T-helper 17 cell (primary cell): ENCODE measurements around the gene MCTP1. TPM values are rescaled to one million over a fixed set of nuclear protein-coding genes. Genes with fewer than 3 reads are reported as not detected.
"Not testable (repeated sequence)": the region's sequence is repeated elsewhere in the genome, so short reads cannot be mapped to it uniquely, and the experiment has no call there.

Experiments
- ATAC-seq: fragments of 150-1000 bp; cut with Tn5 transposase; 2 replicates; pipeline ENCODE4 v1.10.0; 2021; ENCODE audit warnings: mild to moderate bottlenecking, moderate library complexity
- DNase-seq, 3 donors: peaks; one replicate each; pipeline versions ENCODE4 v3.0.0 to v3.0.0-alpha.2; 2020 to 2021
- H3K9me3 ChIP-seq: one replicate; pipeline ENCODE4 v1.7.0; 2013; ENCODE audit warnings: low read length, mild to moderate bottlenecking; ENCODE audit not compliant: control insufficient read depth, poor library complexity, severe bottlenecking
- H3K27ac Mint-ChIP-seq: one replicate; pipeline ENCODE4 v1.8.0; 2022; ENCODE audit warnings: mild to moderate bottlenecking, moderate library complexity, mixed read lengths
- H3K27me3 Mint-ChIP-seq: one replicate; pipeline ENCODE4 v1.8.0; 2022; ENCODE audit warnings: mixed read lengths
- H3K36me3 Mint-ChIP-seq: one replicate; pipeline ENCODE4 v1.8.0; 2022; ENCODE audit warnings: low read depth, mixed read lengths
- H3K4me1 Mint-ChIP-seq: one replicate; pipeline ENCODE4 v1.8.0; 2022; ENCODE audit warnings: mild to moderate bottlenecking, mixed read lengths
- H3K4me3 Mint-ChIP-seq: one replicate; pipeline ENCODE4 v1.8.0; 2022; ENCODE audit warnings: mild to moderate bottlenecking, moderate library complexity, mixed read lengths
- total RNA-seq, 4 donors: library from RNA in 2 of 4; stranded (reverse) in 2 of 4; gene quantifications; one replicate each; pipeline ENCODE4 v1.2.3 and lab custom pipeline; 2022 to 2026

Gene MCTP1
- total RNA-seq, 2 donors from 2014 or later: 2.0 to 14.8 TPM

GRCh38 chr5:95207811-95208210 lies 77.1 kb downstream of the MCTP1 start:
- not testable (repeated sequence) for H3K27me3 Mint-ChIP-seq, DNase-seq, ATAC-seq, H3K9me3 ChIP-seq, H3K36me3 Mint-ChIP-seq, H3K4me3 Mint-ChIP-seq, H3K27ac Mint-ChIP-seq, H3K4me1 Mint-ChIP-seq

GRCh38 chr5:95194856-95195255 lies 90.0 kb downstream of the MCTP1 start:
- Mint-ChIP-seq H3K4me3 (no peak overlapping the region), H3K4me1 (no peaks in the 10 kb centered on the region), H3K27ac (no peak overlapping the region), H3K27me3 (no peaks in the 10 kb centered on the region), H3K36me3 (no peaks in the 10 kb centered on the region)
- no peaks in the 10 kb centered on the region for H3K9me3 ChIP-seq
- DNase-seq (no peak), ATAC-seq (no peak)

DNA sequence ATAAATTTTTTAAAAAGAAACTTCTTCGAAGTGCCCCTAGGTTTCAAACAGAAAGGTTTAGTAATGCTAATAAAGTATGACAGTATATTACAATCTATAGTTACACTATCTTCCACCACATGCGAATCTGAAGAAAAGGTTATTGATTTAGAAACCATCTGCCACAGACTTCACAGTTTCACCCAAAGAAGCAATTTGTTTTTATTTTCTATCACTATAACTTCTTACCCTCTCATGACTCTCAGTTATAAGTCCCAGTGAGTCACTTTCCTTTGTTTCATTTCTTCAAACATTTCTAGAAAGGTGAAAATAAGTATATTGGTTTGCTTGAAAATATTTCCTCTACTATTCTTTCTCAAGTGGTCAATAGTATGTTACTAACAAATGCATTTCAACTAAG lies 93.6 kb downstream of the MCTP1 start:
- H3K36me3 Mint-ChIP-seq: no peaks in the 10 kb centered on the region
- no peaks in the 10 kb centered on the region for H3K9me3 ChIP-seq
- H3K4me1 Mint-ChIP-seq: no peaks in the 10 kb centered on the region
- ATAC-seq (no peak), DNase-seq (no peak)
- no peak overlapping the region for H3K4me3 Mint-ChIP-seq
- H3K27me3 Mint-ChIP-seq: no peaks in the 10 kb centered on the region
- no peak overlapping the region for H3K27ac Mint-ChIP-seq

DNA sequence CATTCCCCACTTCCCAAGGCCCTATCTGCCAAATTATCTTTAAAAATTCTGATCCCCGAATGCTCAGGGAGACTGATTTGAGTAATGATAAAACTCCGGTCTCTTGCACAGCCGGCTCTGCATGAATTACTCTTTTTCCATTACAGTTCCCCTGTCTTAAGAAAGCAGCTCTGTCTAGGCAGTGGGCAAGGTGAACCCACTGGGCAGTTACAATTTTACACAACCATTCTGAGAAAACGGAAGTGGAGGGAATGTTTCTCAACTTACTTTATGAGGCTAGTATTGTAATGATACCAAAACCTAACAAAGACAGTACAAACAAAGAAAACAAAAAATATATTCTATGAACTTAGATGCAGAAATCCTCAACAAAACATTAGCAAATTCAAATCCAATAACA lies 100.0 kb downstream of the MCTP1 start:
- ATAC-seq (no peak), DNase-seq (no peak)
- Mint-ChIP-seq H3K27ac (no peak overlapping the region), H3K4me1 (no peaks in the 10 kb centered on the region), H3K4me3 (no peak overlapping the region), H3K27me3 (no peaks in the 10 kb centered on the region), H3K36me3 (peaks cover 2% of the 10 kb centered on the region)
- H3K9me3 ChIP-seq: no peaks in the 10 kb centered on the region

DNA sequence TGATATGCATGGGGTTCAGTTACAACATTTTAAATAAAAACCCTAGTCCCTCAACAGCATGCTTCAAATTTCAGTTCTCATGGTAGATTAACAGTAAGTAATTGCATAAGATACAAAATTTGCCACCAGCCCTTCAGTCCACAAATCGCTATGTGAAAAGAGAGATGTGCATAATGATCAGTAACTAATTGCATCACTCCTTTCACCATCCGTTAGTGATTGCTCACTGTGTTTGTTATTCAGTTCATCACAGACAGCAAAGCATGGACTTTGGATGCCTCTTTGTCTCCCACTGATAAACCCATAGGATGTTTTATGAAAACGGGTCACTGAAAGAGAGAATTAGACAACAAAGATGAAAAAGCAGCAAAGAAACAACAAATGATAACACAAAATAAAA lies 103.2 kb downstream of the MCTP1 start:
- Mint-ChIP-seq H3K4me3 (no peak overlapping the region), H3K4me1 (no peaks in the 10 kb centered on the region), H3K36me3 (peaks cover 2% of the 10 kb centered on the region)

DNA sequence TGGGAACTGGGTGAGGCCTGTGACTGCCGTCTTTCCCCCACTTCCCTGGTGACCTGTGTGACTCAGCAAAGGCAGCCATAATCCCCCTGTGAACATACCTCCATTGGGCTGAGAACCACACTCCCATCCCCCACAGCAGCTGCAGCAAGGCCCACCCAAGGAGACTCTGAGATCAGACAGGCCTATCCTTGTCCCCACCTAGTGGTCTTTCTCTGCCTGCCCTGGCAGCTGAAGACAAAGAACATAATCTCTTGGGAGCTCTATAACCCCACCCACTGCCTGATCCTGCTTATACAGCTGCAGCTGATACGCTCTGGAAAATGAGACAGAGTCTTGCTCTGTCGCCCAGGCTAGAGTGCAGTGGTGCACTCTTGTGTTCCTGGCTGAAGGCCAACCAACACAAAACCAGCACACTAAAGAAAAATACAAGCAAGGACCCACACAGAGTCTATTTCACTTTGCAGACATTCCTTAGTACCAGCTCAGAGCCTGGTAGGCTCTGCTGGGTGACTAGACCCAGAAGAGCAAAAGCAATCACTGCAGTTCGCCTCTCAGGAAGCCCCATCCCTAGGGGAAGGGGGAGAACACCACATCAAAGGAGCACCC lies 106.7 kb downstream of the MCTP1 start:
- H3K36me3 Mint-ChIP-seq: peaks cover 2% of the 10 kb centered on the region
- H3K27me3 Mint-ChIP-seq: peaks cover 8% of the 10 kb centered on the region
- no peak overlapping the region for H3K4me3 Mint-ChIP-seq
- H3K4me1 Mint-ChIP-seq: no peaks in the 10 kb centered on the region
- H3K27ac Mint-ChIP-seq: no peak overlapping the region
- DNase-seq (no peak), ATAC-seq (no peak)
- no peaks in the 10 kb centered on the region for H3K9me3 ChIP-seq

More for the DNA sequence above, 103.2 kb downstream of the MCTP1 start:
- Mint-ChIP-seq H3K27me3 (peaks cover 8% of the 10 kb centered on the region), H3K27ac (no peak overlapping the region)
- DNase-seq (no peak), ATAC-seq (no peak)
- H3K9me3 ChIP-seq: no peaks in the 10 kb centered on the region

- no peak for ATAC-seq
- no peaks in the 10 kb centered on the region for H3K4me1 Mint-ChIP-seq
- H3K9me3 ChIP-seq: no peaks in the 10 kb centered on the region
- DNase-seq: no peak
- H3K4me3 Mint-ChIP-seq: no peak overlapping the region
- peaks cover 8% of the 10 kb centered on the region for H3K27me3 Mint-ChIP-seq
- H3K27ac Mint-ChIP-seq: no peak overlapping the region
- H3K36me3 Mint-ChIP-seq: peaks cover 2% of the 10 kb centered on the region
Observed at GRCh38 chr5:95177456-95177855, 107.4 kb downstream of the MCTP1 start.

DNA sequence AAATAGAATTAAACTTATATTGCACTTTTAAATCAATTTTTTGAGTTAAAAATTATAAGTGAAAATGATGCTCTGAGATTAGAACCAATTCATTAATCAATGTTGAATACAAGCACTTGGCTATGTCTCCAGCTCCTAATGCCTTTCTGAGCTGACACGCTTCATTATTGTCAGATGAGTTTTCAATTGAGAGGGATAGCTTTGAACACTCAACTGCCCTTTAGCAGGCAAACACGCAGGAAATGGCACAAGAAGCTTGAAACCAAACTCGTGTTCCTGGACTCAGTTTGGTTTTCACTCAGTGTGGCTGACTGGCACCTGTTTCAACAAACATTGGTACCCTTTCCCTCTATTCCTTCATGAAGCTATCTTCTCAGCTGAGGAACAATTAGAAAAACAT lies 109.8 kb downstream of the MCTP1 start:
- no peak overlapping the region for H3K27ac Mint-ChIP-seq
- H3K4me1 Mint-ChIP-seq: no peaks in the 10 kb centered on the region
- DNase-seq (no peak), ATAC-seq (no peak)
- no peaks in the 10 kb centered on the region for H3K9me3 ChIP-seq
- no peak overlapping the region for H3K4me3 Mint-ChIP-seq
- H3K36me3 Mint-ChIP-seq: no peaks in the 10 kb centered on the region
- H3K27me3 Mint-ChIP-seq: peaks cover 8% of the 10 kb centered on the region

GRCh38 chr5:95172659-95173058 lies 112.2 kb downstream of the MCTP1 start:
- Mint-ChIP-seq H3K27me3 (no peaks in the 10 kb centered on the region), H3K4me1 (no peaks in the 10 kb centered on the region), H3K36me3 (no peaks in the 10 kb centered on the region), H3K4me3 (no peak overlapping the region), H3K27ac (no peak overlapping the region)
- DNase-seq (no peak), ATAC-seq (no peak)
- H3K9me3 ChIP-seq: no peaks in the 10 kb centered on the region

- no peak for DNase-seq
- H3K9me3 ChIP-seq: no peaks in the 10 kb centered on the region
- no peak overlapping the region for H3K4me3 Mint-ChIP-seq
- H3K36me3 Mint-ChIP-seq: no peaks in the 10 kb centered on the region
- H3K27me3 Mint-ChIP-seq: no peaks in the 10 kb centered on the region
- H3K27ac Mint-ChIP-seq: no peak overlapping the region
- no peak for ATAC-seq
- H3K4me1 Mint-ChIP-seq: peaks cover 2% of the 10 kb centered on the region
Observed at GRCh38 chr5:95164861-95165260, 120.0 kb downstream of the MCTP1 start.

DNA sequence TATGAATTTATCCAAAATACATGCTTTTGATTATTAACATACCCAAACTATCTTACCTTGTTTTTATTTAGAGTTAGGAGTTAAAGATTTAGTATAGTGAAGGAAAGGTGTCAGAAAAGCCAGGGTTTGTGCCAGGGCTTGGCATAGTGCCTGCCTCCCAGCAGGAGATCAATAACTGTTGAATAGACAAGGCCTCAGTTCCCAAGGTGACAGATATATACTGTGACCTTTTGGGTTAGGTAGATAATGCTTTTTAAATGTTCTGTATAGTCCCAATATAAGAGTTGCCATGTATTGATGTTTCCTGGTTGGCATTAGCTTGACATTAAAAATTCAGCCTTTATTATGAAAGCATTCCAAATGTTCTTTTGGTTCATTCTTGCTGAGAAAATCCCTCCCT lies 121.8 kb downstream of the MCTP1 start:
- Mint-ChIP-seq H3K27me3 (no peaks in the 10 kb centered on the region), H3K4me3 (no peak overlapping the region), H3K36me3 (no peaks in the 10 kb centered on the region), H3K4me1 (peaks cover 4% of the 10 kb centered on the region), H3K27ac (no peak overlapping the region)
- ATAC-seq (no peak), DNase-seq (no peak)
- H3K9me3 ChIP-seq: no peaks in the 10 kb centered on the region

GRCh38 chr5:95162231-95162992 lies 122.5 kb downstream of the MCTP1 start:
- DNase-seq: no peak
- H3K9me3 ChIP-seq: no peaks in the 10 kb centered on the region
- H3K27ac Mint-ChIP-seq: no peak overlapping the region
- H3K4me3 Mint-ChIP-seq: no peak overlapping the region
- no peak for ATAC-seq
- H3K36me3 Mint-ChIP-seq: no peaks in the 10 kb centered on the region
- no peaks in the 10 kb centered on the region for H3K27me3 Mint-ChIP-seq
- peaks cover 4% of the 10 kb centered on the region for H3K4me1 Mint-ChIP-seq

GRCh38 chr5:95159603-95160002 lies 125.3 kb downstream of the MCTP1 start:
- ATAC-seq: no peak
- H3K4me1 Mint-ChIP-seq: peaks cover 4% of the 10 kb centered on the region
- H3K27me3 Mint-ChIP-seq: peaks cover 4% of the 10 kb centered on the region
- H3K27ac Mint-ChIP-seq: no peak overlapping the region
- DNase-seq: no peak
- no peaks in the 10 kb centered on the region for H3K36me3 Mint-ChIP-seq
- H3K9me3 ChIP-seq: no peaks in the 10 kb centered on the region
- H3K4me3 Mint-ChIP-seq: no peak overlapping the region

- no peak for ATAC-seq
Observed at GRCh38 chr5:95155888-95156287, 129.0 kb downstream of the MCTP1 start.

More at GRCh38 chr5:95155888-95156287, 129.0 kb downstream of the MCTP1 start:
- no peak for DNase-seq
- peaks cover 4% of the 10 kb centered on the region for H3K4me1 Mint-ChIP-seq
- H3K27ac Mint-ChIP-seq: no peak overlapping the region
- peaks cover 12% of the 10 kb centered on the region for H3K27me3 Mint-ChIP-seq
- H3K9me3 ChIP-seq: no peaks in the 10 kb centered on the region
- H3K36me3 Mint-ChIP-seq: no peaks in the 10 kb centered on the region
- H3K4me3 Mint-ChIP-seq: no peak overlapping the region
